Suprapubic skin (tissue), 3 donors: ENCODE results near the gene FAM161A.

Source experiments
- EP300 ChIP-seq: sonication (generic); formaldehyde crosslinking; IDR thresholded peaks from one replicate; pipeline ENCODE4 v1.6.1; 2017; ENCODE audit warnings: antibody characterized with exemption
- POLR2A ChIP-seq, 2 donors: fragments of 450-650 bp; IDR thresholded peaks; one replicate each; pipeline ENCODE4 v1.6.1; 2017; ENCODE audit warnings: antibody characterized with exemption in 2 of 2, mild to moderate bottlenecking in 2 of 2, moderate library complexity in 2 of 2
- TF ChIP-seq, protein P1 (sequence below), 2 donors: fragments of 200-600 bp in 1 of 2; fragments of 450-650 bp in 1 of 2; sonication (generic) in 1 of 2; IDR thresholded peaks; one replicate each; pipeline ENCODE4 v1.5.1; 2016 to 2019; ENCODE audit warnings: antibody characterized with exemption in 2 of 2, mild to moderate bottlenecking in 1 of 2, moderate library complexity in 1 of 2

DNA sequence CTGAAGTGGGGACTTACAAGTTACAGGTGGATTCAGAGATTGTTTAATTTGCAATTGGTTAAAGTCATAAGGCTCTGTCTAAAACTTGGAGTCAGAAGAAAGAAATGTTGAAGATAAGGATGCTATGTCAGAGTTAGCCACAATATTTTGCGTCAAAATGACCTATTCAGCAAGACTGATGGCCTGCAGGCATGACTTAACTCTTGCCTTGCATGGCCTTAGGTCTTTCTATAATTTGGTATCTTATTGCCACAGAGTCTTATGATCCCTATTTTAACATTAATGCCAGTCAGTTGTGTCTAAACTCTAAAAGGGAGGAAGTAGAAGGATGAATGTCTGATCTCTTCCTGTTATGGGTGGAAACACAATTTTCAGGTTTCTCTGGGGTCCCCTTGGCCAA is 46.4 kb upstream of the FAM161A start:
- no peak for TF ChIP-seq POLR2A (IDR thresholded peaks at IDR 0.05)
- TF ChIP-seq EP300, result no peak
- TF ChIP-seq, protein P1, sequence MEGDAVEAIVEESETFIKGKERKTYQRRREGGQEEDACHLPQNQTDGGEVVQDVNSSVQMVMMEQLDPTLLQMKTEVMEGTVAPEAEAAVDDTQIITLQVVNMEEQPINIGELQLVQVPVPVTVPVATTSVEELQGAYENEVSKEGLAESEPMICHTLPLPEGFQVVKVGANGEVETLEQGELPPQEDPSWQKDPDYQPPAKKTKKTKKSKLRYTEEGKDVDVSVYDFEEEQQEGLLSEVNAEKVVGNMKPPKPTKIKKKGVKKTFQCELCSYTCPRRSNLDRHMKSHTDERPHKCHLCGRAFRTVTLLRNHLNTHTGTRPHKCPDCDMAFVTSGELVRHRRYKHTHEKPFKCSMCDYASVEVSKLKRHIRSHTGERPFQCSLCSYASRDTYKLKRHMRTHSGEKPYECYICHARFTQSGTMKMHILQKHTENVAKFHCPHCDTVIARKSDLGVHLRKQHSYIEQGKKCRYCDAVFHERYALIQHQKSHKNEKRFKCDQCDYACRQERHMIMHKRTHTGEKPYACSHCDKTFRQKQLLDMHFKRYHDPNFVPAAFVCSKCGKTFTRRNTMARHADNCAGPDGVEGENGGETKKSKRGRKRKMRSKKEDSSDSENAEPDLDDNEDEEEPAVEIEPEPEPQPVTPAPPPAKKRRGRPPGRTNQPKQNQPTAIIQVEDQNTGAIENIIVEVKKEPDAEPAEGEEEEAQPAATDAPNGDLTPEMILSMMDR (IDR thresholded peaks at IDR 0.05), result no peak
